GM12892 (cell line): Measurements from ENCODE around the gene VMAC.

ENCODE experiments used
- POLR2A ChIP-seq: IDR thresholded peaks from 2 replicates; pipeline ENCODE4 v1.6.1; 2011; ENCODE audit warnings: low read depth, low read length, control low read depth
- TAF1 ChIP-seq: IDR thresholded peaks from 2 replicates; pipeline ENCODE4 v1.6.1; 2011; ENCODE audit warnings: low read depth, mild to moderate bottlenecking, control low read depth, low read length, borderline replicate concordance

DNA sequence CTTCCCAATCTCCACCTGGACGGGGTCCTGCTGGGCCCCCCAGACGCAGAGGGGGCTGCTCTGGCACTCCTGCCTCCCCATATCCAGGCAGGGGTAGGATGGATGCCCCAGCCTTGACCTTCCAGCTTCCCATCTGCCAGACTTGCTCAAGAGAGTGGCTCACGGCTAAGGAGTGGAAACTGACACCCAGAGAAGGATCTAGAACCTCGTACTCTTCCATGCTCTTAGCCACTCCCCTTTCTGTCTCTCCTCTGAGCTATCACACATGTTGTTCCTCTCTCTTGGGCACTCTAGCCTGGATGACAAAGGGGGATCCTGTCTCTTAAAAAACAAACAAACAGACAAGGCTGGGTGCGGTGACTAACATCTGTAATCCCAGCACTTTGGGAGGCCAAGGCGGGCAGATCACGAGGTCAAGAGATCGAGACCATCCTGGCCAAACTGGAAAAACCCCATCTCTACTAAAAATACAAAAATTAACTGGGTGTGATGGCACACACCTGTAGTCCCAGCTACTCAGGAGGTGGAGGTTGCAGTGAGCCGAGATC, 22.2 kb upstream of the VMAC start:
- no peak for TF ChIP-seq TAF1
- no peak for TF ChIP-seq POLR2A
